GM12801 (cell line): ENCODE results near the gene KAT6B.

ENCODE experiments used
- CTCF ChIP-seq: IDR thresholded peaks from one replicate; pipeline ENCODE4 v1.5.1; 2011; ENCODE audit warnings: control low read depth; ENCODE audit not compliant: insufficient read length; ENCODE audit errors: extremely low read depth

Gene KAT6B

DNA sequence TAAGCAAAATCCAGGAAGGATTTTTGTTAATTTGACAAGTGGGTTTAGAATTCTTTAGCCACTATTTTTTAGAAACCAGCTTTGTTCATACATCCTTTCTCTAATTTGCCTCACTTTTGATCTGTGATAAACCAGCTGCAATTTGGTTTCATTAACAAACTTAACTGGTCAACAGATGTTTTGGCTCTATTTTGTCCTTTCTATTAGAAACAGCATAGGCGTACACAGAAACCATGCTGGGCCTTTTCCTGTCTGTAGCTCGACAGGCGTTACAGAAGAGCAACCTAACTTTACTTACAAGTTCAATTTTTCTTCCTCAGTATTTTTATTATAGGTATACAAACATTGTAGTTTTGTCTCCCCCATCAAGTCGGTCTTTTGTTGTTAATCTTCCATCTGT lies 28.2 kb downstream of the KAT6B start:
- no peak for TF ChIP-seq CTCF

GRCh38 chr10:74855027-74855426 lies 28.6 kb downstream of the KAT6B start:
- no peak for TF ChIP-seq CTCF

- TF ChIP-seq CTCF, result no peak
Observed at GRCh38 chr10:74855439-74855838, 29.0 kb downstream of the KAT6B start.

GRCh38 chr10:74856940-74857339 lies 30.5 kb downstream of the KAT6B start:
- TF ChIP-seq CTCF, result no peak

- no peak for TF ChIP-seq CTCF
Observed at GRCh38 chr10:74857586-74857985, 31.2 kb downstream of the KAT6B start.

GRCh38 chr10:74859546-74859945 lies 33.1 kb downstream of the KAT6B start:
- no peak for TF ChIP-seq CTCF

DNA sequence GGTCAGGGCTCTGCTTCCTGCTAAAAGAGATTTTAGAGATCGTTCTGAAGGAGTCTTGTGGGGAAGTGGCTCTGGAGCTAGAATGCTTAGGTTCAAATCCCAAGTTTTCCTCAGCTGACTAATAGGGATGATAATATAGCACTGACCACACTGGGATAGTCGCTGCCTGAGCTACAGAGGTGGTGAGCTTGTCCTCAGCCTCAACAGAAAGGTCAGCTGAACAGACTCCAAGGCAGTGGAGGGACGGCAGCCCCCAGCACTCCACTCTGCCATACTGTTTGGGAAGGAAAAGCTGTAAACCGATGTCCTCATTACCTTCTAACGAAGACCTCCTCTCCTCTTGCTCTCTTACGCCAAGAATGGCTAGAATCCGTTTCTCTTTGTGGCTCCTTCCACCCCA lies 36.2 kb downstream of the KAT6B start:
- no peak for TF ChIP-seq CTCF

- no peak for TF ChIP-seq CTCF
Observed at GRCh38 chr10:74863551-74863950, 37.2 kb downstream of the KAT6B start.
